ENCODE data around the gene SLC2A6.

SLC2A6 gene

GRCh38 chr9:133496861-133497842 lies 18.3 kb upstream of the SLC2A6 start:
- in situ Hi-C loops (cut with MboI; ENCODE audit: low sequenced_read_pairs), result no loop called here

- in situ Hi-C loops (cut with MboI; ENCODE audit: low sequenced_read_pairs), result no loop called here
Measured at GRCh38 chr9:133495327-133496293, 16.7 kb upstream of the SLC2A6 start.

- in situ Hi-C loops (cut with MboI; ENCODE audit: low sequenced_read_pairs), result no loop called here
Measured at GRCh38 chr9:133494636-133495326, 15.9 kb upstream of the SLC2A6 start.

GRCh38 chr9:133493845-133494540 lies 15.1 kb upstream of the SLC2A6 start:
- in situ Hi-C loops (cut with MboI; ENCODE audit: low sequenced_read_pairs), result no loop called here

- in situ Hi-C loops (cut with MboI; ENCODE audit: low sequenced_read_pairs), result no loop called here
Measured at GRCh38 chr9:133493428-133493827, 14.5 kb upstream of the SLC2A6 start.

GRCh38 chr9:133492061-133493021 lies 13.4 kb upstream of the SLC2A6 start:
- in situ Hi-C loops (cut with MboI; ENCODE audit: low sequenced_read_pairs), result no loop called here

GRCh38 chr9:133491656-133491925 lies 12.7 kb upstream of the SLC2A6 start:
- in situ Hi-C loops (cut with MboI; ENCODE audit: low sequenced_read_pairs), result no loop called here

GRCh38 chr9:133490865-133491655 lies 12.2 kb upstream of the SLC2A6 start:
- in situ Hi-C loops (cut with MboI; ENCODE audit: low sequenced_read_pairs), result no loop called here

- in situ Hi-C loops (cut with MboI; ENCODE audit: low sequenced_read_pairs), result no loop called here
Measured at GRCh38 chr9:133490201-133490681, 11.3 kb upstream of the SLC2A6 start.

- in situ Hi-C loops (cut with MboI; ENCODE audit: low sequenced_read_pairs), result loop anchor here (10.0 kb wide), 1 partner anchor 305 kb away; no protein-coding TSS in a partner anchor
Measured at GRCh38 chr9:133489253-133490190, 10.6 kb upstream of the SLC2A6 start.

GRCh38 chr9:133488686-133489252 lies 9.9 kb upstream of the SLC2A6 start:
- in situ Hi-C loops (cut with MboI; ENCODE audit: low sequenced_read_pairs), result loop anchor here (10.0 kb wide), 1 partner anchor 304 kb away; no protein-coding TSS in a partner anchor

GRCh38 chr9:133487331-133487725 lies 8.4 kb upstream of the SLC2A6 start:
- in situ Hi-C loops (cut with MboI; ENCODE audit: low sequenced_read_pairs), result loop anchor here (10.0 kb wide), 1 partner anchor 303 kb away; no protein-coding TSS in a partner anchor

- in situ Hi-C loops (cut with MboI; ENCODE audit: low sequenced_read_pairs), result loop anchor here (10.0 kb wide), 1 partner anchor 301 kb away; no protein-coding TSS in a partner anchor
Measured at GRCh38 chr9:133485531-133486260, 6.8 kb upstream of the SLC2A6 start.

- in situ Hi-C loops (cut with MboI; ENCODE audit: low sequenced_read_pairs), result loop anchor here (10.0 kb wide), 1 partner anchor 300 kb away; no protein-coding TSS in a partner anchor
Measured at GRCh38 chr9:133484671-133485437, 6.0 kb upstream of the SLC2A6 start.

- in situ Hi-C loops (cut with MboI; ENCODE audit: low sequenced_read_pairs), result loop anchor here (10.0 kb wide), 1 partner anchor 299 kb away; no protein-coding TSS in a partner anchor
Measured at GRCh38 chr9:133483611-133484010, 4.7 kb upstream of the SLC2A6 start.
